Activated naive CD8-positive, alpha-beta T cell treated with anti-CD3 and anti-CD28 coated beads, Interleukin-2, amount 10 ng/mL, durations not matched to agents 7 days and 5 days (primary cell): ENCODE data around the gene RHOXF2B. TPM values are rescaled to one million over a fixed set of nuclear protein-coding genes. Genes with fewer than 3 reads are reported as not detected.
"Not testable (repeated sequence)": the region's sequence is repeated elsewhere in the genome, so short reads cannot be mapped to it uniquely, and the experiment has no call there.

ENCODE experiments used
- ATAC-seq: fragments of 150-1000 bp; cut with Tn5 transposase; one replicate; pipeline ENCODE4 v1.10.0; 2021; ENCODE audit warnings: low read depth, moderate library complexity
- POLR2A ChIA-PET: fragments of 350-600 bp; sonication (Branson Sonifier 250); formaldehyde crosslinking; loops from one replicate; lab custom pipeline; 2021; ENCODE audit warnings: antibody characterized with exemption; lab: Charles Lee
- DNase-seq: peaks from one replicate; pipeline ENCODE4 v3.0.0; 2021
- H3K27ac Mint-ChIP-seq: one replicate; pipeline ENCODE4 v1.8.0; 2022; ENCODE audit warnings: mild to moderate bottlenecking, mixed read lengths
- H3K27me3 Mint-ChIP-seq: one replicate; pipeline ENCODE4 v1.8.0; 2022; ENCODE audit warnings: mild to moderate bottlenecking, moderate library complexity, mixed read lengths
- H3K36me3 Mint-ChIP-seq: one replicate; pipeline ENCODE4 v1.8.0; 2021; ENCODE audit warnings: mild to moderate bottlenecking, mixed read lengths
- H3K4me1 Mint-ChIP-seq: one replicate; pipeline ENCODE4 v1.8.0; 2021; ENCODE audit warnings: mixed read lengths
- H3K4me3 Mint-ChIP-seq: one replicate; pipeline ENCODE4 v1.8.0; 2022; ENCODE audit warnings: mild to moderate bottlenecking, moderate library complexity, mixed read lengths
- H3K9me3 Mint-ChIP-seq: one replicate; pipeline ENCODE4 v1.8.0; 2021; ENCODE audit warnings: mixed read lengths
- total RNA-seq, 2 experiments: library from RNA; stranded (reverse); gene quantifications; one replicate each; pipeline ENCODE4 v1.2.3, GENCODE V29; 2021

Gene RHOXF2B
- total RNA-seq, 2 experiments from 2014 or later: not detected

DNA sequence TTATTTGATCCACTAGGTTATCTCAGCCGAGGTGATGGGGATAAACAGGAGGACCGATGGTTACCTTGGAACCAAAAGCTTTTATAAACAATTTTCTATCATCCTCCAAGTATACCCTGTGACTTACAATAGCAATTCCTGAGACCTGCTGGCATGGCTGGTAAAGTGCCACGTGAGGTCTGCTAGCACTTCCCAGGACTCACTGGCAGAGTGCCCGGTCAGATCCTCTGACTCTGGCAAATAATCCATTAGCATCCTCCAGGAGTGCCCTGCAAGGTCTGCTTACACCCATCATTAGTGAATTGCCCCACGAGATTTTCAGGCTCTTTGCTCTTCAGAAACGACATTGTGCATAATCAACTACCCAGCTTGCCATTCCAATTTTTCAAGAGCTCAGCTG, 37.3 kb downstream of the RHOXF2B start:
- POLR2A ChIA-PET, H3K27ac Mint-ChIP-seq, H3K27me3 Mint-ChIP-seq, H3K4me3 Mint-ChIP-seq, ATAC-seq, H3K4me1 Mint-ChIP-seq, H3K36me3 Mint-ChIP-seq, DNase-seq, H3K9me3 Mint-ChIP-seq: not testable (repeated sequence)

- DNase-seq, POLR2A ChIA-PET, H3K27ac Mint-ChIP-seq, H3K9me3 Mint-ChIP-seq, H3K36me3 Mint-ChIP-seq, H3K4me1 Mint-ChIP-seq, H3K27me3 Mint-ChIP-seq, H3K4me3 Mint-ChIP-seq, ATAC-seq: not testable (repeated sequence)
Measured at GRCh38 chrX:120039087-120039733, 38.3 kb downstream of the RHOXF2B start.

GRCh38 chrX:120036704-120037103, 40.8 kb downstream of the RHOXF2B start:
- peaks cover 4% of the 10 kb centered on the region for H3K27me3 Mint-ChIP-seq
- H3K9me3 Mint-ChIP-seq: no peaks in the 10 kb centered on the region
- H3K4me1 Mint-ChIP-seq: peaks cover 4% of the 10 kb centered on the region
- no peak overlapping the region for H3K4me3 Mint-ChIP-seq
- POLR2A ChIA-PET: no interaction called here
- DNase-seq (no peak), ATAC-seq (no peak)
- no peak overlapping the region for H3K27ac Mint-ChIP-seq
- H3K36me3 Mint-ChIP-seq: no peaks in the 10 kb centered on the region

- H3K9me3 Mint-ChIP-seq, H3K27me3 Mint-ChIP-seq, H3K4me1 Mint-ChIP-seq, H3K27ac Mint-ChIP-seq, H3K4me3 Mint-ChIP-seq, POLR2A ChIA-PET, DNase-seq, ATAC-seq, H3K36me3 Mint-ChIP-seq: not testable (repeated sequence)
Measured at GRCh38 chrX:120035522-120036309, 41.8 kb downstream of the RHOXF2B start.

- ATAC-seq (no peak), DNase-seq (no peak)
- H3K4me1 Mint-ChIP-seq: no peaks in the 10 kb centered on the region
- POLR2A ChIA-PET: no interaction called here
- H3K9me3 Mint-ChIP-seq: no peaks in the 10 kb centered on the region
- H3K27ac Mint-ChIP-seq: no peak overlapping the region
- H3K4me3 Mint-ChIP-seq: no peak overlapping the region
- no peaks in the 10 kb centered on the region for H3K36me3 Mint-ChIP-seq
- peaks cover 20% of the 10 kb centered on the region for H3K27me3 Mint-ChIP-seq
Measured at GRCh38 chrX:120029354-120029753, 48.1 kb downstream of the RHOXF2B start.

GRCh38 chrX:120023259-120023658, 54.2 kb downstream of the RHOXF2B start:
- peaks cover 11% of the 10 kb centered on the region for H3K27me3 Mint-ChIP-seq
- no peaks in the 10 kb centered on the region for H3K9me3 Mint-ChIP-seq
- H3K27ac Mint-ChIP-seq: no peak overlapping the region
- H3K36me3 Mint-ChIP-seq: no peaks in the 10 kb centered on the region
- POLR2A ChIA-PET: no interaction called here
- H3K4me1 Mint-ChIP-seq: no peaks in the 10 kb centered on the region
- DNase-seq: no peak
- no peak for ATAC-seq
- no peak overlapping the region for H3K4me3 Mint-ChIP-seq

GRCh38 chrX:120022763-120023162, 54.7 kb downstream of the RHOXF2B start:
- Mint-ChIP-seq H3K9me3 (no peaks in the 10 kb centered on the region), H3K4me1 (no peaks in the 10 kb centered on the region), H3K27ac (no peak overlapping the region), H3K4me3 (no peak overlapping the region), H3K27me3 (peaks cover 11% of the 10 kb centered on the region), H3K36me3 (no peaks in the 10 kb centered on the region)
- DNase-seq: no peak
- POLR2A ChIA-PET: no interaction called here
- ATAC-seq: no peak

Other genes starting within 250 kb of the RHOXF2B start
- 10 to 100 TPM; 11.1 to 11.3 TPM for gene UPF3B, start 224.7 kb downstream of the RHOXF2B start, total RNA-seq
- gene RNF113A, start 206.0 kb downstream of the RHOXF2B start, total RNA-seq: 10 to 100 TPM; 36.7 to 37.5 TPM
- gene NDUFA1, start 205.9 kb downstream of the RHOXF2B start, total RNA-seq: 10 to 100 TPM; 93.1 to 98.1 TPM
- gene AKAP14, start 181.8 kb downstream of the RHOXF2B start, total RNA-seq: not detected
- gene NKAP, start 133.9 kb downstream of the RHOXF2B start, total RNA-seq: 10 to 100 TPM; 10.3 to 11.4 TPM
- under 1 TPM in 1 of 2 experiments, not detected in 1; 0.42 TPM for gene RHOXF1, start 38.2 kb upstream of the RHOXF2B start, total RNA-seq
- not detected for gene RHOXF2, start 80.9 kb upstream of the RHOXF2B start, total RNA-seq
- 10 to 100 TPM; 19.0 to 21.1 TPM for gene ZBTB33, start 173.1 kb upstream of the RHOXF2B start, total RNA-seq
- under 1 TPM; 0.14 to 0.34 TPM for gene TMEM255A, start 233.8 kb upstream of the RHOXF2B start, total RNA-seq